ENCODE data around the gene UBE4B.

The UBE4B gene

DNA sequence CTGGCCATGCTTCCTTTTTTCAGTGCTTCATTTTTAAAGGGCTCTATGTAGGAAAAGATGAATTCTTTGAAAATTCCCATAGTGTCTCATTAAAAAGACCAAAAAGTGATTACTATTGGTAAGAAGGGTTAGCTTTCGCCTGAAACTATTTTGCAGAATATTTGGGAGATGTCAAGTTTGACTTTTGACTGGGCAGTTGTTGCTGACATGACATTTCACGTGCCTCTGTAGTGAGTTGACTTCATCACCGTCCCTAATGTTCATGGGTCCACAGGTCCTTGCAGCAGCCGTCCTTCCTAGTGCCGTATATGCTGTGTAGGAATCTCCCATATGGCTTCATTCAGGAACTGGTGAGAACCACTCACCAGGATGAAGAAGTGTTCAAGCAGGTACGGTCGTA, 88.9 kb downstream of the UBE4B start:
- DNase-seq, result no peak

GRCh38 chr1:10122926-10123325, 90.2 kb downstream of the UBE4B start:
- no peak for DNase-seq

DNA sequence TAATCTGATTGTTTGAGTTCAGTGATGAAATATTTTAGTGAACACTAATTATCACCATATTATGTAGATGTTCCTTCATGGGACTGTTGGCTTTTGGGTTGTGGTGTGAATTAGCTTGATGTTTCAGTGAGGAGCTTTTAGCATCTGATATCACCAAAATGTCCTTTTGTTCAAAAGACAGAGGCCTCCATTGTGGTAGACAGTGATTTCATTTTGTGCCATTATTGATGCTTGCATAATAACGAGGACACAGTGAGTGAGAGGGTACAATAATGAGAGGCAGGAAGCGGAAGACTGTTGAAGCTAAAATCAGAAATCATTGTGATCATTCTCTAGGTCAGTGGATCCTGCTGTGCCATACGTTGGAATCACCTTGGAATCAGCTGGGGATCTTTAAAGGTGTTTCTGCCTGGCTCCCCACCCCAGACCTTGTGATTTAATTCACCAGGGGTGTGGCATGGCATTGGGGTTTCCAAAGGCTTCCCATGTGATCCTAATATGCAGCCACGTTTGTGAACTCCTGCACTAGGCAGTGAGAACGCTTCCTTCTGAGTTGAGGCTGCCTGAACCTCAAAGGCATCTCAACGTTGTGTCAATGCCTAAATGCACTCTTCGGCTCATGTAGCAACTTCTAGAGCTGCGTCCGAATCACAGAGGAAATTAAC, 95.5 kb downstream of the UBE4B start:
- no peak for DNase-seq

DNA sequence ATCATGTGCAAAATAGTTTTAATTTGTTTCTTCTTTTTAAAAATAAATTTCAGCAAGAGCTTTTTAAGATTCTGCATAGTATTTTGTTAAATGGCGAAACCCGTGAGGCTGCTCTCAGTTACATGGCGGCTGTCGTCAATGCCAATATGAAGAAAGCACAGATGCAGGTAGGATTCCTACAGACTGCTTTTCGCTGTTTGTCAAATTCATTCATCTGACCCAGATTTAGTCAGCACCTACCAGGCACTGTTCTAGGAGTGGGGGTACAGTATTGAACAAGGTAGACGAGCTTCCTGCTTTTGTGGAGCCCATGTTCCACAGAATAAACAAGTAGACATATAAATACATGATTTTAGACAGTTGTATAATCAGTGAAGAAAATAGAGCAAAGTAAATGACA, 99.6 kb downstream of the UBE4B start:
- DNase-seq, result no peak

GRCh38 chr1:10132852-10133251, 100.1 kb downstream of the UBE4B start:
- DNase-seq, result no peak

- DNase-seq, result no peak
These were observed 108.2 kb downstream of the UBE4B start for GRCh38 chr1:10140981-10141380.

GRCh38 chr1:10143961-10144485, 111.3 kb downstream of the UBE4B start:
- no peak for DNase-seq

DNA sequence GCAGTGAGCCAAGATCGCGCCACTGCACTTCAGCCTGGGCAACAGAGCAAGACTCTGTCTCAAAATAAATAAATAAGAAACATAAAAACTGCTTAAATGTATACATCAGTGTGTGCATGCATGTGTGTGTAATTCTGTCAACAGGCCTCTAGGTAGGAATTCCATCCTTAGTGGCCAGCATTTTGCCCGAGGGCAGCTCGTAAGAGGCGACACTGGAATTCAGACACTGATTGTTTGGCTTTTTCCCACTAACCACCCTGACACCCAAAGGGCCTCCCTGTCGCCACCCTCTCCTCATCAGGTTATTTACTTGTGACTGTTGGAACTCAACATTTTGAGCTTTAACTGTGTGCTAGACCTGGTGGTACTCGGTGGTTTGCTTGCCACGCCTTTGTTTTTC, 113.6 kb downstream of the UBE4B start:
- no peak for DNase-seq

GRCh38 chr1:10149231-10149630, 116.5 kb downstream of the UBE4B start:
- DNase-seq, result no peak

DNA sequence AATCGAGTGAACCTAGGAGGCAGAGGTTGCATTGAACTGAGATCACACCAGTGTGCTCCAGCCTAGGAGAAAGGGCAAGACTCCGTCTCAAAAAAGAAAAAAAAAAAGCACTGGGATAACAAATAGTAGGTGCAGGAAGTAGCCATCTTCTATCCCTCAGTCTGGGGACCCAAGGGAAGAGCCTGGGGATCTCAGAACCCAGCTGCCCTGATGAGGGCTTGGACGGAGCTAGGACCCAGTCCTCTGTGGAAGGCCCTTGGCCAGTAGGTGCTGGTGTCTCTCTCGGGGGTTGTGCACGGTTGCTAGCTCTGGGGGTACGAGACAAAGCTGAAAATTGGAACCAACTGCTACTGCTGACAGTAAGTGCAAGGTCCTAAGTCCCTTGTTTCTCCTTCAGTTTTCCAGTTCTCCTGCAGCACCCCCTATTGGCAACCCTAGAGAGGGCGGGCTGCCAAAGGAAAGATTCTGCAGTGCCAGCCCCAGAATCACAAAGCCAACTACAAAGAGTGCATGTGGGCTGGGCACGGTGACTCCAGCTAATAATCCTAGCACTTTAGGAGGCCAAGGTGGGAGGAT, 120.0 kb downstream of the UBE4B start:
- no peak for DNase-seq

GRCh38 chr1:10155087-10155712, 122.4 kb downstream of the UBE4B start:
- DNase-seq, result no peak

GRCh38 chr1:10160173-10160572, 127.4 kb downstream of the UBE4B start:
- no peak for DNase-seq

DNA sequence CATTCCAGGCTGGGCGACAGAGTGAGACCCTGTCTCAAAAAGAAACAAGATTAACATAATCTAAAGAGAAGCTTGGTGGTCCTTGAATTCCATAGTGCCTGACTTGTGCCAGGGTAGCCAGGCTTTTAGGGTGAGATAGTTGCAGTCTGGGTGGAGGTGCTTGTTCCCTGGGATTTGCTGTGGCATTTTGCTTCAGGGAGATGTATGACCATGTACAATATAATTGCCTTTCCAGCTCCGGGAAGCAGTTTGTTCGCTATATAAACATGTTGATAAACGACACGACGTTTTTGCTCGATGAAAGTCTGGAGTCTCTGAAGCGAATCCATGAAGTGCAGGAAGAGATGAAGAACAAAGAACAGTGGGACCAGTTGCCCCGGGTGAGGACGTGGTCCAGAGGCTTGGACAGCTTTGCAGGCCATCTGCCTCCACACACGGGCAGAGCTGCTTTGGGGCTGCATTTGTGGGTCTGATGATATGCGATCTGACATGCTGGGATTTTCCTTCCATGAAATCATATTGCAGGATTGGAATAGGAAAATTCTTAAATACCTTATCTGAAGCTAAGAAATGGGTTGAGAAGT, 128.2 kb downstream of the UBE4B start:
- no peak for DNase-seq

GRCh38 chr1:10161541-10162290, 129.0 kb downstream of the UBE4B start:
- no peak for DNase-seq

DNA sequence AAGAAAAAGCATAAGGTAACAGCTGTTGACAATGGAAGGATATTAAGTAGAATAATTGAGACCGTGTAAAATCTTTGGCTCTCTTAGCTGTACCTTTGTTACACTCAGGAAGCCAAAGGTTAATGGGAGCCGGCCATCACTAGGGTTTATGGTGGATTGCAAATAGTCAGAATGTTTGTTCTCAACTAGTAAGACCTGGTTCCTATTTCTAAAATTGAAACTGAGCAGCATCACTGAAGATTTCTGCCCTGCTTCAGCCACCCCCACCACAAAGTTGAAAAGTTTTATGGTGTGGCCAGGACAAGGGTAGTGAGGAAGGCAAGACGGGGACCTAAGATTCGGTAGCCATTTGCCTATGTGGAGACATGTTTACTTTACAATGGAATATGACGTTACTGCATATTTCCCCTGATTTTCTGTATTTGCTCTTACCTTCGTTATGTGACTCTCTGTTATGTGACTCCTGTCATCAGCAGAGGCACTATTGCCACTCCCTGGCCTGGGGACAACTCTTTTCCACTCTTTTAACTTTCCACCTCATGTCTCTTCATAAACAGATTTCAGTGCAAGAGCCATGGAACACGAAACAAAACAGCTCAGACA, 136.3 kb downstream of the UBE4B start:
- DNase-seq, result no peak

GRCh38 chr1:10170239-10170574, 137.4 kb downstream of the UBE4B start:
- no peak for DNase-seq

GRCh38 chr1:10171105-10171767, 138.5 kb downstream of the UBE4B start:
- DNase-seq, result no peak

DNA sequence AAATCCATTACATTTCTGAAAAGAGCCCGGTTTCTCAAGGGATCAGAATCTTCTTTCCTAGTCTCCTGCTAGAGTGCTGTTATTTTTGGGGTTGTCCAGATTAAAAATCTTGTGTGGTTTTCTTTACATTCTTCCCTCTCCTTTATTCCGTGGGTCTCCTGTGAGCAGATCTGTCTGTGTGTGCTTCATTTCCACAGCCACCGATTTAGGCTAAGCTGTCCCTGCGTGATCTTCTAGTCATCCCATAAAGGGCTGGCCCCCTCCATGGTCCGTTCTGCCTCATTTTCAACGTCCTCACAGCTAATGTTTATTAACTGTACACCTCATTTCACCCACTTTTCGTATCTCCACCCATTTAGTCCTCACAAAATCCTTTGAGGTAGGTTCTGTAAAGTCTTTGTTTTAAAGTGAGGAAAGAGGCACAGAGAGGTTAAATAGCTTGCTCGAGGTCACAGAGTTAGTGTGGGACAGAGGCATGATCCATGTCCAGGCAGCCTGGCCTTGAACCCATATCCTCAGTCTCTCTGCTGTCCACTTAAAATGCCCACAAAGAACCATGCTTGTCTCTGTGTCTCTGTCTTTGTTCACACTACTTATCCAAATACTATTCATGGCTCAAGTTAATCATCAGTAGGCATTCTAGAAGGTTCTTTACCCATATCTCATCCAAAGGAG, 139.4 kb downstream of the UBE4B start:
- DNase-seq, result no peak

GRCh38 chr1:10173582-10173981, 140.8 kb downstream of the UBE4B start:
- DNase-seq, result no peak

DNA sequence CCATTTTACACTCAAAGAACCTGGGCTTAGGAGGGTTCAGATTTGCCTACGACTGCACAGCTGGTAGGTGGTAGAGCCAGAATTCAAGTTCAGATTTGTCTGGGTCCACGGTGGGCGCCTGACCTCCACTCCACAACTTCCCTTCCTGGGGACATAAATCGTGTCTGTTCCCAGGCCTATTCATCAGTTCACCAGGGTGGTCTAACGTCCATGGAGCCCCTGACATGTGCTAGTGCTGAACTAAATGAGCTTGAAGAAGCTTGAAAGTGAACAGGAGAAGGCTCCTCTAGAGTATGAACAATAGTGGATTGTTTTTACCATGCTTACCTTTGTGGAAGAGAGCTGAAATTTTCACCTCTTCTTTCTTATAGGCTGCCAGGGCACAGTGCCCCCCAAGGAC, 145.1 kb downstream of the UBE4B start:
- DNase-seq, result no peak

DNA sequence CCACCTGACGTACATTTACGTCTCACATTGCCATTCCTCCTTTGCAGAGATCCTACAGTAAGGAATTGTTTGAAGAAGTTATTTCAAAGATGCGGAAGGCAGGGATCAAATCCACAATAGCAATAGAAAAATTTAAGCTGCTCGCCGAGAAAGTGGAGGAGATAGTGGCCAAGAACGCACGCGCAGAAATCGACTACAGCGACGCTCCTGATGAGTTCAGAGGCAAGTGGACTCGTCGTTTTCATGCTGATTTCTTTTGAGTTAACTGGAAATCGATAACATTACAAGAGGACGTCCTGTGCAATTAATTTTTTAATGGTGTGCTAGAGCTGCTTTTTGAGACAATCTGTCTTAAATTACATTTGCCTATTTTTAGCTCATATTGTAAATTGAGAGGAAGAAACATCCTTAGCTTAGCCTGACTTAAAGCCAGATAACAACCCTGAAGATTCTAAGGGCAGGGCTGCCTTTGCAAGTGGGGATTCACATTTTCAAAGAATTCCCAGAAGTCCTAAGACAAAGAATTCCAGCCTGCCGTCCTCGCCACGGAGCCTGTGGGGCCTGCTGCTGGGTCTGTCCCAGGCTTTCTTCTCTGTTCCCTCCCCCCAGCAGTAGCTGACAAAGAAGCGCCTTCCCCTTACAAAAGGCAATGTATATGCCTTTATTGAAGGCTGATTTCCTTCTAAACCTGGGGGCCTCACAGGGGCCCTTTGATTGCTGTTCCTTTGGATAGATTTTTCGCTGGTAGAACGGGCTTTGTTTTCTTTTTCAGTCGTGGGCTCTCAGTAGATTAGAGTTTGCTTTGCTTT, 146.0 kb downstream of the UBE4B start:
- no peak for DNase-seq
